ENCODE data around the gene MTUS2.

Gene MTUS2

DNA sequence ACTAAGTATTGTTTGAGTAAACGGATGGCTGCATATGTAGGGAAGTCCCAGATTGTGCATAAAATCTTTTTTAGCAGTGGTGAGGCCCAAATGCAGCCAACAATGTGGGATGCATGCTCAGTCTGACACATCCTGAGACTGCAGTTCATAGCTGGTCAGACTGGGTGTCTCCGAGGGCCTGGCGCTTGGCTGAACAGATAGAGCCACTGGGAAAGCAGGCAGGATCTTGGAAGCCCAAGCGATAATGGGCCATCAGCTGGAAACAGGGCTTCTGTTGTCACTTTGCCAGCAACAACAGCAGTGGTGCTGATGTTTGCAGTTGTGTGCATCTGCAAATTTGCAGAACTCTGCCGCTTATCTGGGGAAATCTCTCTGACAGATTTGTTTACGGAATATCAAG, 36.1 kb downstream of the MTUS2 start:
- no peak for DNase-seq (ENCODE audit: low read depth in 2 of 3, low spot score in 2 of 3)

DNA sequence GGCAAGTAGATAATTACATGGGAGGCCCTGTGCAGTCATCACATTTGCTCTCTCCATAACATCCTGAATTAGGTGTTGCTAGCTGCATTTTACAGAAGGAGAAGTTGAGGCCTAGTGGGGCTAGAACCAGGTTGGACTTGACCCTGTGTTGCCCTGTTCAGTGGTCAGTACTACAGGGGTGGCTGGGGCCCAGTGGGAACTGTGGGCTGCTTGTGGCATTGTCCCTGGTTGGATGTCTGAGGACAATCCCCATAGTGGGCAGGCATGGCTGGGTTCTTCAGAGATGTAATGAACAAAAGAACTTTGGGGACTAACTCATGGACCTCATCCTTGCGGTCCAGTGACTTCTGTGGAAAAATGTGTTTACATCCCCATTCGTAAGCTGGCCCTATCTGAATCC, 38.9 kb downstream of the MTUS2 start:
- DNase-seq (ENCODE audit: low read depth in 2 of 3, low spot score in 2 of 3): no peak

GRCh38 chr13:28859717-28860116, 39.6 kb downstream of the MTUS2 start:
- DNase-seq (ENCODE audit: low read depth in 2 of 3, low spot score in 2 of 3): no peak

DNA sequence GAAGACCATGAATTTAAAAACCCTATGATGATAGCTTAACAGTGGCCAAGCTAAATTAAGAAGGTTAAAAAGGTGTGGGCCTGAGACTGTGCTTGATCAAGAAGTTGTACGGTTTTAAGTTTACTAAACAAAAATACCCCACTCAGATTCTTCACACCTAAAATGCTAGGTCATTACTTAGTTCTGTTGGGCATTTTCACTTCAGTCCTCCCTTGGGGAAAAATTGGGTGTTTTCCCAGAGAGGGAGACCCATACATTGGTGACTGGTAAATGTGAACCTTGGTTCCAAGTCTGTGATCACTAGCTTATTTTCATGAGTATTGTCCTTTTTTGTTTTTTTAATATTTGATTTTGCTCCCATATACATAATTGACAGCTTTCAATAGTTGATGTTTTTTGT, 44.4 kb downstream of the MTUS2 start:
- DNase-seq (ENCODE audit: low read depth in 2 of 3, low spot score in 2 of 3): no peak

GRCh38 chr13:28865149-28865744, 45.1 kb downstream of the MTUS2 start:
- DNase-seq (ENCODE audit: low read depth in 2 of 3, low spot score in 2 of 3): no peak

DNA sequence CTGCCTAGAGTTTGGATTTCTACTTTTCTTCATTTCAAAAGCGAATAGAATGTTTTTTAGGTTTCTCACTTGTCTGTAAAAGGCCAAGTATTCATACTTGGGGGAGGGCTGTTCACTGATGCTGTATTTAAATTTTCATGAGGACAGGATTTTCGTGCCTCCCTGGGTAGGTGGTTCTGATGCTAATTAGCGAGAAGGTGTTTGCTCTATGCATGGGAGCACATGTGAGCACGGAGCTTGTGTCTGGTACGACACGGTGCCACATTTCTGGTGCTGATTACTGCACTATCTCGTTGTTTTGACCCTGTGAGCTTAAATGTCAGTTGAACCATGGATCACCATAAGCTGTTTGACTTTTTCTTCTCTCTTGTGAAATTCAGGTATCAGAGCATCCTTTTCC, 45.8 kb downstream of the MTUS2 start:
- no peak for DNase-seq (ENCODE audit: low read depth in 2 of 3, low spot score in 2 of 3)

- no peak for DNase-seq (ENCODE audit: low read depth in 2 of 3, low spot score in 2 of 3)
Measured at GRCh38 chr13:28866932-28867331, 46.8 kb downstream of the MTUS2 start.

DNA sequence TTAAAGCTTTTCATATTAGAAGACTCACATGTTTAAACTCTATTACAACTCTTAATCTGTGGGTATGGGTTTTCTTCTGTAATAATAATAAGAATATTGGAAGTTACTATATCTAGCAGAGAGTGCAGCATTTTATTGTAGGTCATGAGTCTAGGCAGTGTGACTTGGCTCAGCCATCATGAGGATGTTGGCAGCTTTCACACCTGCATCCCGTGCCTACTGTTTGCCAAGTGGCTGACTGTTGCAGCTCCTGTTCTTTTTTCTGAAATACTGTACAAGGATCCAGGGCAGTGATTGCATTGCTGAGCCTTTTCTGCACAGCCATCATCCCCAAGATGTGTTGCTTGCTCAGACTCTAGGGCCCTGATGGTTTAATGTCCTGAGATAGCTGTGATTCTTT, 47.4 kb downstream of the MTUS2 start:
- no peak for DNase-seq (ENCODE audit: low read depth in 2 of 3, low spot score in 2 of 3)

DNA sequence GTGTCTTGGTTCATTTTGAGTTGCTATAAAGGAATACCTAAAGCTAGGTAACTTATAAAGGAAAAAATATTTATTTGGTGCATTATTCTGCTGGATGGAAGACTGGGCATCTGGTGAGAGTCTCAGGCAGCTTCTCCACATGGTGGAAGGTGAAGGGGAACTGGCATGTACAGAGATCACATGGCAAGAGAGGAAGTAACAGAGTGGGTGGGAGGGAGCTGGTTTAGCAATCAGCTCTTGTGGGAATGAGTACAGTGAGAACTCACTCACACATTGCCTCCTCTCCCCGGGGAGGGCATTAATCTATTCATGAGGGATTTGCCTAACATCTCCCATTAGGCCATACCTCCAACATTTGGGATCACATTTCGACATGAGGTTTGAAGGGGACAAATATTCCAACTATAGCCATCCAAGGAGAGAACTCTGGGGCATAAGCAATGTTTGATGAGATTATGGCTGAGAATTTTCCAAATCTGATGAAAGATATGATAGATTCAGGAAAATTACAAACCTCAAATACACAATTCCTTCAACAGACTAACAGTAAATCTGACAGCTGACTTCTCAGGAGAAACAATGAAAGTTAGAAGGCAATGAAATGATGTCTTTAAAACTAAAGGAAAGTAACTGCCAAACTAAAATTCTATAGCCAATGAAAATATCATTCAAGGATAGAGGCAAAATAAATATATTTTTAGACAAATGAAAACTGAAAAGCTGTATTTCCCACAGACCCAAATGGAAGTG, 52.5 kb downstream of the MTUS2 start:
- no peak for DNase-seq (ENCODE audit: low read depth in 2 of 3, low spot score in 2 of 3)

DNA sequence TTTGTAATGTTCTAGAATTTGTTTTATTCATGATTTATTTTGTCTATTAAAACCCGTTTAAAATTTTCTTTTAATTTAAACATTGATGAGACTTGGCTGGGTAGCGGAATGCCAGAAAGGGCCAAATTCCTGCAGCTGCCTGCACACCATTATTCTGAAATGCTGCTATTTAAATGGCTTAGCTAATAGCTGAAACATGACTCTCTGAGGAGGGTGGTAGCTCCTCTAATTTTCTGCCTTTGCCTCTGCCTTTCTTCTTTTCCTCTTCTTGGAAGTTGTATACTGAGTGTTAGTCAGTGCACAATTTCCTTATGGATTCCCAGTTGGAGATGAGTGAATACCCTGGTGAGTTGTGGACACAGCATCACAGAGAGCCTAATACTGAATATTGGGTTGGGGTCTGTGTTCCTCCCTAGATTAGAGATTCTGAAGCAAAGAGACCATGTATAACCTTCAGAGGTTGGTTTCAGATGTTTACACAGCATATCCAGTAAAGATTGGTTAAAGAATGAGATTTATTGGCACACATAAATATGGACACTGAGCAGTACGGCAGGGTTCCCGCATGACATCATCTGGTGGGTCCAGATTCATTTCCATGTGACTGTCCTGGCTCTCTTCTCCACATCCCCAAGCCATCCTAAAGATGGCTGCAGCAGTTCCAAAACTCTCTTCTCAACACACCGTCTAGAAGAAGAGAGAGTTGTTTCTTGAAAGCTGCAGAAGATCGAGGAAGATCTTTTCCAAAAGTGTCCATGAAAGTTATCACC, 55.9 kb downstream of the MTUS2 start:
- no peak for DNase-seq (ENCODE audit: low read depth in 2 of 3, low spot score in 2 of 3)

DNA sequence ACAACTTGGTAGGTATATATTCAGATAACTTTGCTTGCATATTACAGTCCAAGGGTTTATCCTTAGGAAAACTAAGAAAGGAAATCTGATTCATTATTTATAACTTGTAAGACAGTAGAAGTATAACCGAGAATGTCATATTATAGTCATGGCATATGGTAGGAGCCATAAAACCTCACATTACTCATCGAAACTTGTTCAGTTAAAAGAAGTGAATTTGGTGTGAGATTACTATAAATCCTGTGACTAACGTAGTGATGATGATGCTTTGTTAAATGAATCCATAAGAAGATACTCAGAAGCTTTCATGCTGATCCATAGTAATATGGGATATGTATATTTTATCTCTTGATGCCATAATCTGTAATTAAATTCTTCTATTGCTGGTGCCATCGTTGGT, 57.3 kb downstream of the MTUS2 start:
- no peak for DNase-seq (ENCODE audit: low read depth in 2 of 3, low spot score in 2 of 3)

DNA sequence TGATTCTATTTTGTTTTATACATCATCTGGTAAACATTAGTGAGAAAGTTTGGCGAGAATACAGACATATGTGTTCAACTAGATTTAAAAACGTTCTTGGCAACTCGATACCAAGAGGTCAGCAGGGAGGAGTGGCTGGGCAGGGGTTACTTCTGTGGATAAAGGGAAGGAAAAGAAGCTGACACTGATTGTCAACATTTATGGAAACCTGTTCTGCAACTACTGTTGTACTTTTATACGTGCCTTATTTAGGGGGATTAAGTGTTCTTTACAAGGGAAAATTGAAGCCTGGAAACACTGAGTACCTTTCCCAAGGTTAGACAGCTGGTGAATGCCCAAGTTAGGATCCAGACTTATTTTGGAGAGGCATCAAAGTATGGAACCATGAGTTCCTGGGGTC, 65.0 kb downstream of the MTUS2 start:
- no peak for DNase-seq (ENCODE audit: low read depth in 2 of 3, low spot score in 2 of 3)

DNA sequence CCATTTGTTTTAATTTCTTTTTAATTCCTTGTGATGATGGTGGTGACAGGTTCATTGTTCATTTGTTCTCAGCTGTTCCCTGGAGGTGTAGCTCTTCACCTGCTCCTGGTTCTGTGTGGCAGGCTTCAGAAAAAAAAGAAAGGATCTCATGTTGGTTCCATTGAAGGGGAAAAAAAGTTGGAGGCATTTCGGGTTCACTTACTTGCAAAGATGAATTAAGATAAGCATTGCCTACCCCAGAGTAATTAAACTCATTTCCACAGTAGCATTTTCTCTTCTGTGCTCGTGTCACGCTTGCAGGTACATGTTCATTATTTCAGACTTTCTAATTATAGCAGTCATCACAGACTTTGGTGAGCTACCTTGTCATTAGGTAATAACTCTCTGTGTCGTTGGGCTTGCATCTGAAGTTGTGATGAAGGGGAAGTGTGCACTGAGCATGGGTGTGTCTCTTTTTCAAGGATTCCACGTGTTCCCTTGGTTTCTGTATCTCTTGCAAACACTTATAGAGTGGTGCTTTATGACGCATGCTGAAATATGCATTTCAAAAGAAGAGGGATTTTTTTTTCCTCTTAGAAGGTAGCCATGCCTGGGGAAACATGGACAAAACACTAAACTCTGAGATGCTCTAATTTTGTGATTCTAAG, 69.1 kb downstream of the MTUS2 start:
- no peak for DNase-seq (ENCODE audit: low read depth in 2 of 3, low spot score in 2 of 3)

- DNase-seq (ENCODE audit: low read depth in 2 of 3, low spot score in 2 of 3): no peak
Measured at GRCh38 chr13:28890712-28891111, 70.6 kb downstream of the MTUS2 start.

GRCh38 chr13:28918030-28918429, 97.9 kb downstream of the MTUS2 start:
- no peak for DNase-seq (ENCODE audit: low read depth in 2 of 3, low spot score in 2 of 3)

DNA sequence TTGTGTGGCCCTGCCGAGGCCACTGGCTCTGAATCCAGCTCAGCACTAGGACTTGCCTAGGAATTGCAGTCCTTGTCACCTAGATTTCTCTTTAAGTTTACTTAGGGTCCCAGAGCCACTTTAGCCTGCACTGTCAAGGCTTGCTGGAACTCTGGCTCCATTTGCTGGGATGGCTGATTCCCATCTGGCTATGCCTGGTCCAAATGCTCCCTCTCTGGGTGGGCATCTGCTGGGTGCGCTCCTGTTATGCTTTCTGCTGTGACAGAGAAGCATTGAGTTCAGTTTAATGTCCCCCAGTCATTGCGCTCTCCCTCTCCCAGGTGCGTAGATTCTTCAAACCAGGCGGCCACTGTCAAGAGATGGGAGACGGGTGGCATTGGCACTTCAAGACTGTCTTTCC, 102.2 kb downstream of the MTUS2 start:
- no peak for DNase-seq (ENCODE audit: low read depth in 2 of 3, low spot score in 2 of 3)

DNA sequence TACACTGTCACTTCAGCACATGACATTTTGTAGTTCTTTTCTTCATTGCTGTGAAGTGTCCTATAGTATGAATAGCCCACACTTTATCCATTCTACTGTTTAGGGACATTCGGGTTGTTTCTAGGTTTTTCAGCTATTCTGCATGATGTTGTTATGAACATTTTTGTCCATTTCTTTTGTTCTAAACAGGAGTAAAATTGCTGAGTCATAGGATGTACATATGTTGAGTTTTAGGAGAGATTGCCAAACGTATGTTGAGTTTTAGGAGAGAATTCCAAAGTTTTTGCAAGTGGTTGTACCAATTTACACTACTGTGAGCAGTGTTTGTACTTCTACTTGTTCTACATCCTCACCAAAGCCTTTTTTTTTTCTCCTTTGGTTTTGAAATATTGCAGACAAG, 115.0 kb downstream of the MTUS2 start:
- no peak for DNase-seq (ENCODE audit: low read depth in 2 of 3, low spot score in 2 of 3)

DNA sequence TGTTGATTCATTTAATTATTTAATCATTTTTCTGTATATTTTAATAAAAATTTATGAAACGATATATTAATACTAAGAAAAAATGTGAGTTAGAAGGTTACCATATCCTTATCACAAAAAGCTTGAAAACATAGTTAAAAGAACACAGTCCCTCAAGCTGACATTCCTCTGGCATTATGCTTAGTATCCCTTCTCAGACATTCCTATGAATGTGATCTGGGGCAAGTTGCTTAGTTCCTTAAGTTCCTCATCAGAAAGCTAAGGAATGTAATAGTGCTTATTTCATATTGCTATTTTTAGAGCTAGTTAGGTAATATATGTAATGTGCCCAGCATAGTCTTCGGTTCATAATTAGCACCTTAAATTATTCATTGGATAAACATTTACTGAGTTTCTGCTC, 122.8 kb downstream of the MTUS2 start:
- no peak for DNase-seq (ENCODE audit: low read depth in 2 of 3, low spot score in 2 of 3)

GRCh38 chr13:28953714-28954418, 133.7 kb downstream of the MTUS2 start:
- no peak for DNase-seq (ENCODE audit: low read depth in 2 of 3, low spot score in 2 of 3)

- DNase-seq (ENCODE audit: low read depth in 2 of 3, low spot score in 2 of 3): no peak
Measured at GRCh38 chr13:28954419-28954725, 134.2 kb downstream of the MTUS2 start.

- no peak for DNase-seq (ENCODE audit: low read depth in 2 of 3, low spot score in 2 of 3)
Measured at GRCh38 chr13:28954810-28955209, 134.7 kb downstream of the MTUS2 start.

Measured in activated CD8-positive, alpha-beta memory T cell treated with anti-CD3 and anti-CD28 coated beads for 48 hours (primary cell).